ENCODE results near the gene PCNT. TPM values are rescaled to one million over a fixed set of nuclear protein-coding genes. Genes with fewer than 3 reads are reported as not detected.

Gene PCNT
- total and polyA plus RNA-seq, 9 of the 15 experiments (the other 6 are each of a cell fraction or from before 2014, with no cell fraction given), result 9.1 to 53.5 (median 31.3) TPM

GRCh38 chr21:46459356-46460112, 135.6 kb downstream of the PCNT start (continued):
- TF ChIP-seq ZNF407 (IDR thresholded peaks at IDR 0.05; ENCODE audit: low read depth), result no peak
- TF ChIP-seq RUNX1 (IDR thresholded peaks at IDR 0.05; ENCODE audit: low read depth), result no peak
- peak; percentile 31; the same call in 1 of the 2 replicates for TF ChIP-seq NFIC (IDR thresholded peaks at IDR 0.05)
- peak; percentile 76; the same call in 1 of the 2 replicates for TF ChIP-seq ZBTB7A (IDR thresholded peaks at IDR 0.05; ENCODE audit: borderline replicate concordance, control insufficient read depth, low read depth, low read length)
- TF ChIP-seq HMGXB4 (CRISPR knock-in tag; IDR thresholded peaks at IDR 0.05), result no peak; the same call in 1 of the 2 replicates
- 0 out of 2 replicates have a peak, but pooled peaks have one; percentile 18 for TF ChIP-seq ZNF263 (CRISPR knock-in tag; IDR thresholded peaks at IDR 0.05; ENCODE audit: borderline replicate concordance)
- no peak for TF ChIP-seq PHF21A (IDR thresholded peaks at IDR 0.05; ENCODE audit: borderline replicate concordance, low read depth)
- TF ChIP-seq ELF1 (tag; IDR thresholded peaks at IDR 0.05), result no peak
- no peak for TF ChIP-seq CEBPG (CRISPR knock-in tag; IDR thresholded peaks at IDR 0.05)
- no peak for TF ChIP-seq CEBPG (tag; conservative IDR thresholded peaks at IDR 0.05 in 1 of 2, IDR thresholded peaks at IDR 0.05 in 1 of 2)
- TF ChIP-seq GATAD2B (IDR thresholded peaks at IDR 0.05; ENCODE audit: borderline replicate concordance), result no peak
- TF ChIP-seq NBN (IDR thresholded peaks at IDR 0.05; ENCODE audit: low read depth), result no peak
- no peak for TF ChIP-seq ZNF395 (CRISPR knock-in tag; IDR thresholded peaks at IDR 0.05)
- no peak for TF ChIP-seq PTTG1 (tag; IDR thresholded peaks at IDR 0.05; ENCODE audit: low read depth)
- no peak for TF ChIP-seq CHD2 (IDR thresholded peaks at IDR 0.05; ENCODE audit: low read depth, low read length)
- no peak for TF ChIP-seq SNAPC5 (CRISPR knock-in tag; IDR thresholded peaks at IDR 0.05)
- TF ChIP-seq MAFK (IDR thresholded peaks at IDR 0.05; ENCODE audit: low read length), result no peak
